Activated T-helper 1 cell treated with anti-CD3 and anti-CD28 coated beads, Interleukin-12 subunit alpha, Interleukin-12 subunit beta, Interleukin-2, Interleukin-4 antibody, amounts not matched to agents 30 ng/mL and 10 ng/mL and 1 ng/mL, durations not matched to agents 14 hours and 24 hours and 36 hours (primary cell): Measurements from ENCODE around the gene VSIG2. TPM values are rescaled to one million over a fixed set of nuclear protein-coding genes. Genes with fewer than 3 reads are reported as not detected.

ENCODE experiments used
- DNase-seq: peaks from one replicate; pipeline ENCODE4 v3.0.0; 2021; ENCODE audit warnings: low spot score
- H3K27ac Mint-ChIP-seq: one replicate; pipeline ENCODE4 v1.8.0; 2021; ENCODE audit warnings: mild to moderate bottlenecking, mixed read lengths
- H3K27me3 Mint-ChIP-seq: one replicate; pipeline ENCODE4 v1.8.0; 2022; ENCODE audit warnings: mild to moderate bottlenecking, moderate library complexity, mixed read lengths; ENCODE audit not compliant: insufficient read depth
- H3K36me3 Mint-ChIP-seq: one replicate; pipeline ENCODE4 v1.8.0; 2021; ENCODE audit warnings: low read depth, mixed read lengths
- H3K4me1 Mint-ChIP-seq: one replicate; pipeline ENCODE4 v1.8.0; 2021; ENCODE audit warnings: low read depth, mixed read lengths
- H3K4me3 Mint-ChIP-seq: one replicate; pipeline ENCODE4 v1.8.0; 2021; ENCODE audit warnings: mild to moderate bottlenecking, moderate library complexity, mixed read lengths
- H3K9me3 Mint-ChIP-seq: one replicate; pipeline ENCODE4 v1.8.0; 2021; ENCODE audit warnings: mixed read lengths
- intact Hi-C: fragments of 100-400 bp; cut with micrococcal nuclease; formaldehyde crosslinking; loops from one replicate; pipeline ENCODE4 v1.15.1; 2024
- total RNA-seq: library from RNA; stranded (reverse); gene quantifications from 2 replicates; pipeline ENCODE4 v1.2.3, GENCODE V29; 2022

Gene VSIG2
- total RNA-seq, 1 donor from 2014 or later, result not detected

- Mint-ChIP-seq H3K36me3 (no peaks in the 10 kb centered on the region), H3K27ac (no peak overlapping the region), H3K4me3 (no peak overlapping the region), H3K9me3 (no peaks in the 10 kb centered on the region), H3K4me1 (peaks cover 7% of the 10 kb centered on the region), H3K27me3 (peaks cover 43% of the 10 kb centered on the region)
- DNase-seq, result no peak
- intact Hi-C loops, result no loop called here
Measured at GRCh38 chr11:124718801-124719200, 33.3 kb downstream of the VSIG2 start.

DNA sequence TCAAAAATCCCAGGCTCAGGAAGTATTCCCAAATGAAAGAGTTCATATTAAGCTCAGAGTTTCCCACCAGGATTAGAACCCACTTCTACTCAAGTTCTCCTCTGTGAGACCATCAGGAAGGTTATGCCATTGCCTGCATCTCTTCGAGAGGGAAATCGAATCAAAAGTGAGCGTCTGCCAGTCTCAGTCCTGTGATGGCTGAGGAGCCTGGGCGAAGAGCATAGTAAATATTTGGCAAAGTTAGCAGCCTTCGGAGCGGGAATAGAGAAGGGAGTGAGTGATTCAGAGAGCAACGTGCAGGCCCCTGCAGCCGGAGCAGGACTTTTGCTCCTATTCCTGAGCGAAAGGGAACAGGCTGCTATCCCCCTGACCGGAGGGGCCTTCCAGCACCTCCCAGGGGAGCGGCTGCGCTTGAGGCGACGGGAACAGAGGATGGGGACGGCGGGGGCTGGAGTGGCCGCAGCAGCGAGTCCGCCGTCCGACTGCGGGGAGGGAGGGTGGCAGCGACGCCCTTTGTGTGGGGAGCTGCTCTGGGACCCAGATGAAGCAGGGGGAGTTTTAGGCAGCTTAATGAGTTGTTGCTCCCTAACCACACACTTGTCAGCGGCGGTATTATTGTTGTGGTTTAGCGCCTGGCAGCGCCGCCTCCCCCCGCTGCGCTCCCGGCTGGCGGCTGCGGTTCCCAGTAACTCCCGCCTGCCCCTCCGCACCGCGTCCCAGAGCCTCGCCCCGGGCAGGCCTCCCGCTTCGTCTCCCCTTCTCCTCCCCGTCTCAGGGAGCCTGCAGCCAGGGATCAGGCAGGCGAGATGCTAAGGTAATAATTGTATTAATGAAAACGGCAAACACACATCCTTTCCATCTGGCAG is 34.0 kb downstream of the VSIG2 start:
- Mint-ChIP-seq H3K4me3 (no peak overlapping the region), H3K27ac (no peak overlapping the region), H3K4me1 (peaks cover 7% of the 10 kb centered on the region), H3K36me3 (no peaks in the 10 kb centered on the region), H3K27me3 (peaks cover 42% of the 10 kb centered on the region), H3K9me3 (no peaks in the 10 kb centered on the region)
- no peak for DNase-seq
- intact Hi-C loops, result no loop called here

DNA sequence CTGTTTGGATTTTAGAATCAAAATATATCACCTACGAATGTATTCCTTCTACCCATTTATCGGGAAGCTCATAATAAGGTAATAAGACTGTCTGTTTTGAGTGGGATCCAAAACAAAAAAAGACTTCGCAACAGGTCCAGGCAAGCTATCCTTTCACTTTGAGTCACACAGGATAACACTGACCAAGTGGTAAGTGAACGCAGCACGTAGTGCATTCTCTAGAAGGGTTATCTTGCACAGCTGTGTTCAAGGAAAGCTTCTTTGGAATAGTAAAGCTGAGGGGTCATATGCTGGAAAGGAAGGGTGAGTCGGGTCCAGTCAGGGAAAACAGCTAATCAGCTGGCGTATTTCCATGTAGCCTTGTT is 34.7 kb downstream of the VSIG2 start:
- intact Hi-C loops, result no loop called here
- Mint-ChIP-seq H3K4me3 (no peak overlapping the region), H3K4me1 (peaks cover 7% of the 10 kb centered on the region), H3K9me3 (no peaks in the 10 kb centered on the region), H3K27ac (no peak overlapping the region), H3K36me3 (no peaks in the 10 kb centered on the region), H3K27me3 (peaks cover 42% of the 10 kb centered on the region)
- DNase-seq, result no peak

- Mint-ChIP-seq H3K4me3 (no peak overlapping the region), H3K27me3 (peaks cover 42% of the 10 kb centered on the region), H3K27ac (no peak overlapping the region), H3K4me1 (peaks cover 7% of the 10 kb centered on the region), H3K36me3 (no peaks in the 10 kb centered on the region), H3K9me3 (no peaks in the 10 kb centered on the region)
- no peak for DNase-seq
- intact Hi-C loops, result no loop called here
Measured at GRCh38 chr11:124716591-124716990, 35.5 kb downstream of the VSIG2 start.

DNA sequence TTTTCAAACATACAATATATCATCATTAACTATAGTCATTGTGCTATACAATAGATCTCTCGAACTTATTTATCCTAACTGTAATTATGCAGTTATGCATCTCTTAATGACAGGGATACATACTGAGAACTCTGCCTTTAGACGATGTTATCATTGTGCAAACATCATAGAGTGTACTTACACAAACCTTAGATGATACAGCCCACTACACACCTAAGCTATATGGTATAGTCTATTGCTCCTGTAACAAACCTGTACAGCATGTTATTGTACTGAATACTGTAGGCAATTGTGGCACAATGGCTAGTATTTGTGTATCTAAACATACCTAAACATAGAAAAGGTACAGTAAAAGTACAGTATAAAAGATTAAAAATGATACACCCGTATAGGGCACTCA is 39.7 kb downstream of the VSIG2 start:
- peaks cover under 1% of the 10 kb centered on the region for H3K4me1 Mint-ChIP-seq
- intact Hi-C loops, result no loop called here
- H3K27me3 Mint-ChIP-seq, result peaks cover 14% of the 10 kb centered on the region

DNA sequence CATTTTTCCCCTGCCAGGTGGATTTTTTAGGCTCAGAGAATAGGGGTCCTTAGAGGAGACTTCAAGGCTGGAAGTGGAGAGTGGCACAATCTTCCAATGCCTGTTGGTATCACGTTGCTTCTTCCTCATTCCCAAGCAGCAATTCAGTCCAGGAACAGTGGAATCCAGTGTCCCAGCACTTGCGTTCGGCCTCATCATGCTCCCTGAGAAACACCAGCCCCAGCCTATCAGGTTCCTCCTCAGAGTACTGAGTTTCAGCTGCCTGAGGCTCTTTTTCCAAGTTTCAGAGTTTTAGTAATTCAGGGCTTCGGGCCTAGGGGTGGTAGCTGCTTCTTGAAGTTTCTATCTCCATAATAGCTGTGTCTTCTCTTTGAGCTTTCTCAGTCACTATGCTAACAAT is 44.2 kb downstream of the VSIG2 start:
- intact Hi-C loops, result no loop called here
- Mint-ChIP-seq H3K27ac (no peak overlapping the region), H3K4me1 (no peaks in the 10 kb centered on the region), H3K27me3 (peaks cover 4% of the 10 kb centered on the region), H3K4me3 (no peak overlapping the region), H3K9me3 (no peaks in the 10 kb centered on the region), H3K36me3 (no peaks in the 10 kb centered on the region)
- DNase-seq, result no peak

More for the DNA sequence above, 39.7 kb downstream of the VSIG2 start:
- no peak overlapping the region for H3K27ac Mint-ChIP-seq
- no peaks in the 10 kb centered on the region for H3K36me3 Mint-ChIP-seq
- H3K9me3 Mint-ChIP-seq, result no peaks in the 10 kb centered on the region
- no peak for DNase-seq
- H3K4me3 Mint-ChIP-seq, result no peak overlapping the region

GRCh38 chr11:124700028-124700427 is 52.0 kb downstream of the VSIG2 start:
- Mint-ChIP-seq H3K4me3 (no peak overlapping the region), H3K27ac (no peak overlapping the region), H3K4me1 (no peaks in the 10 kb centered on the region), H3K36me3 (no peaks in the 10 kb centered on the region), H3K9me3 (no peaks in the 10 kb centered on the region), H3K27me3 (peaks cover 8% of the 10 kb centered on the region)
- intact Hi-C loops, result no loop called here
- DNase-seq, result no peak

DNA sequence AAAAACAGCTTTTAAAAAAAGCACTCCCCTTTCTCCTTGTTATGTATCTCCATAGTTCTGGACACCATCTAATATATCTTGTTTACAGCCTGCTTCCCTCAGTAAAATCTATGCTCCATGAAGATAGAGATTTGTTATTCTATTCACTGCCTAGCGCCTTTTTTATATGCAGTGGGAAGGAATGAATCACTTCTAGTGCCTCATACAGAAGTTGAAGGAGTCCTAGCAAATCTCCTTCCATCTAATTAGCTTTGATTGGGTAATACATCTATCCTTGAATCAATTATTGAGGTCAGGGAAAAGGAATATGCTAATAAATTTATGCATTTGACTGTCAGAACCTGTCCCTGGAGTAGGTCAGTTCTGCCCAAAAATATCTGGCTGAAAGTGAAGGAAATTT is 52.5 kb downstream of the VSIG2 start:
- Mint-ChIP-seq H3K36me3 (no peaks in the 10 kb centered on the region), H3K27me3 (peaks cover 8% of the 10 kb centered on the region), H3K9me3 (no peaks in the 10 kb centered on the region), H3K4me3 (no peak overlapping the region), H3K27ac (no peak overlapping the region), H3K4me1 (no peaks in the 10 kb centered on the region)
- intact Hi-C loops, result no loop called here
- DNase-seq, result no peak

Other genes with a start within 250 kb of the VSIG2 start
- not detected in 2 replicates for gene OR8B12, start 208.6 kb downstream of the VSIG2 start, total RNA-seq
- not detected in 2 replicates for gene OR8A1, start 182.3 kb downstream of the VSIG2 start, total RNA-seq
- gene PANX3, start 140.8 kb downstream of the VSIG2 start, total RNA-seq, result not detected in 2 replicates
- 35.1 and 35.4 TPM in 2 replicates for gene TBRG1, start 129.4 kb downstream of the VSIG2 start, total RNA-seq
- 4.9 and 5.2 TPM in 2 replicates for gene SIAE, start 78.5 kb downstream of the VSIG2 start, total RNA-seq
- 1.7 and 2.4 TPM in 2 replicates for gene SPA17, start 78.4 kb downstream of the VSIG2 start, total RNA-seq
- gene NRGN, start 12.3 kb downstream of the VSIG2 start, total RNA-seq, result 3.9 and 6.1 TPM in 2 replicates
- gene ESAM, start 10.0 kb upstream of the VSIG2 start, total RNA-seq, result 0.52 and 0.64 TPM in 2 replicates
- 8.9 and 9.7 TPM in 2 replicates for gene MSANTD2, start 48.2 kb upstream of the VSIG2 start, total RNA-seq
- 4.5 and 5.5 TPM in 2 replicates for gene ROBO3, start 113.2 kb upstream of the VSIG2 start, total RNA-seq
- not detected in 2 replicates for gene ROBO4, start 145.6 kb upstream of the VSIG2 start, total RNA-seq
- not detected in 2 replicates for gene HEPN1, start 167.0 kb upstream of the VSIG2 start, total RNA-seq
- gene HEPACAM, start 183.8 kb upstream of the VSIG2 start, total RNA-seq, result not detected in 2 replicates
- gene CCDC15, start 201.9 kb upstream of the VSIG2 start, total RNA-seq, result 3.1 and 3.4 TPM in 2 replicates